ENCODE measurements around the gene NUP214. TPM values are rescaled to one million over a fixed set of nuclear protein-coding genes. Genes with fewer than 3 reads are reported as not detected.

The NUP214 gene
- total and polyA plus RNA-seq, 2 of the 8 experiments (the other 6 are each of a cell fraction or from before 2014, with no cell fraction given): 28.6 to 50.2 TPM

DNA sequence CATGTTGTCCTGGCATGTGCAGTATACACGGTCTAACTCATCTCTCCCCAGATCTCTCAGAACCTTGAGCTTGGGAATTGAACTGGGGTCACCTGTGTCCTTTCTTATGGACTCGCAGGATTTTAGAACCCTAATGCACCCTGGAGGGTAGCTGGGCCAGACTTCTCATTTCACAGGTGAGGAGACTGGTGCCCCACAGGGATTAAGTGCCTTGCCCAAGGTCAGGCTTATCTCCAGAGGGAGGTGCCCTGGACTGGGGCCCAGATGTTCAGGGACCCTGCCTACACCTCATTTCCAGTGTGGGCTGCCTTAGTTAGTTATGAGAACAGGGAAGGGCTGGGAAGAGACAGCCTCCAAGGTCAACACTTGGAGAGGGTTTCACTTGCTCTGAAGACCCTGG lies 4.0 kb upstream of the NUP214 start:
- Histone ChIP-seq H3K36me3 (ENCODE audit: control insufficient read depth in 2 of 4, insufficient read depth in 4 of 4, low read length in 3 of 4) (peaks cover 15 to 47% (median 37%) of the 10 kb centered on the region in 4 experiments; a peak in 7 of 8 replicates), H2BK12ac (ENCODE audit: low read depth, low read length) (no peak overlapping the region), H4K8ac (ENCODE audit: extremely low read depth, insufficient read depth, low read length) (no peak overlapping the region), H2BK20ac (ENCODE audit: low read length) (no peak overlapping the region), H3K9me3 (ENCODE audit: insufficient read depth in 2 of 2, low read depth in 1 of 2, low read length in 1 of 2) (no peaks in the 10 kb centered on the region), H2BK120ac (replicated peaks; ENCODE audit: low read depth, low read length) (no peak overlapping the region), H3K4ac (replicated peaks; ENCODE audit: insufficient read length, low read depth, low read length) (no peak overlapping the region), H3K79me1 (ENCODE audit: low read depth, low read length) (peaks cover 6% of the 10 kb centered on the region), H4K20me1 (replicated peaks in 1 of 2; ENCODE audit: control insufficient read depth in 1 of 2, insufficient read depth in 2 of 2, low read length in 2 of 2) (no peaks in the 10 kb centered on the region), H3K18ac (ENCODE audit: extremely low read depth, low read length) (no peak overlapping the region), H3K4me1 (replicated peaks in 1 of 4; ENCODE audit: control insufficient read depth in 3 of 4, insufficient read depth in 4 of 4, low read length in 3 of 4) (0 out of 7 replicates have a peak, but pooled peaks cover 0 to 3% (median 0%) of the 10 kb centered on the region in 4 experiments), H3K23me2 (ENCODE audit: low read depth, low read length) (peaks cover 7% of the 10 kb centered on the region; the same call in 1 of the 2 replicates), H3K14ac (ENCODE audit: insufficient read length) (no peak overlapping the region), H2AFZ (ENCODE audit: low read length) (no peak overlapping the region), H4K5ac (ENCODE audit: insufficient read length, low read depth, low read length) (no peak overlapping the region), H3K56ac (replicated peaks; ENCODE audit: insufficient read length, low read depth, low read length) (no peak overlapping the region), H3K27me3 (replicated peaks in 1 of 4; ENCODE audit: control insufficient read depth in 3 of 4, extremely low read depth in 1 of 4, insufficient read depth in 3 of 4, low read length in 3 of 4) (no peaks in the 10 kb centered on the region), H3K79me2 (ENCODE audit: control insufficient read depth in 1 of 2, insufficient read depth in 2 of 2, low read length in 2 of 2) (peaks cover 0 to 9% of the 10 kb centered on the region in 2 experiments; a peak in 2 of 4 replicates), H3K4me2 (ENCODE audit: insufficient read depth in 1 of 2, low read depth in 2 of 2, low read length in 2 of 2) (no peak overlapping the region), H4K91ac (replicated peaks; ENCODE audit: insufficient read length, low read length) (no peak overlapping the region), H3K27ac (ENCODE audit: low read depth, low read length) (no peak overlapping the region), H3K9ac (replicated peaks in 1 of 4; ENCODE audit: extremely low read depth in 1 of 4, low read depth in 3 of 4, low read length in 3 of 4) (no peak overlapping the region), H2BK5ac (ENCODE audit: low read depth, low read length) (no peak overlapping the region), H3K4me3 (ENCODE audit: extremely low read depth in 1 of 4, insufficient read depth in 2 of 4, low read depth in 3 of 4, low read length in 4 of 4) (no peak overlapping the region), H2BK15ac (ENCODE audit: low read length) (no peak overlapping the region), H3K23ac (ENCODE audit: insufficient read length) (no peak overlapping the region), H2AK5ac (ENCODE audit: low read depth, low read length) (no peak overlapping the region)
- WGBS, 2 experiments (ENCODE audit: extremely low coverage in 1 of 2, insufficient coverage in 1 of 2, insufficient read length in 1 of 2, insufficient replicate concordance in 2 of 2, low coverage in 1 of 2, low lambda C conversion rate in 2 of 2, missing lambda C conversion rate in 1 of 2): 93% methylated on average over 2 of the region's 2 CpGs; no CpG with 5 or more reads in 1 of the 2 experiments
- no peak for FAIRE-seq
- DNase-seq (ENCODE audit: low read depth in 1 of 2, low spot score in 2 of 2): no peak
- CTCF ChIA-PET (ENCODE audit: partially characterized antibody): no interaction called here
- POLR2A ChIA-PET (ENCODE audit: partially characterized antibody): interaction anchor here (1.0 to 32.4 kb wide), 2 partner anchors 18 to 106 kb away, joined by 3 to 751 read pairs; partner anchors contain the start of gene AIF1L
- no peak for TF ChIP-seq CTBP2 (IDR thresholded peaks at IDR 0.05; ENCODE audit: borderline replicate concordance, insufficient read depth, insufficient read length, low read length)
- TF ChIP-seq EZH2 (IDR thresholded peaks at IDR 0.05; ENCODE audit: low read depth, low read length, severe bottlenecking): no peak
- no peak for TF ChIP-seq CBX5 (IDR thresholded peaks at IDR 0.05; ENCODE audit: low read depth, low read length)
- TF ChIP-seq SUZ12 (IDR thresholded peaks at IDR 0.05; ENCODE audit: low read length): no peak
- TF ChIP-seq, protein P1, sequence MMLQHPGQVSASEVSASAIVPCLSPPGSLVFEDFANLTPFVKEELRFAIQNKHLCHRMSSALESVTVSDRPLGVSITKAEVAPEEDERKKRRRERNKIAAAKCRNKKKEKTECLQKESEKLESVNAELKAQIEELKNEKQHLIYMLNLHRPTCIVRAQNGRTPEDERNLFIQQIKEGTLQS (IDR thresholded peaks at IDR 0.05; ENCODE audit: insufficient read depth, low read depth, low read length): no peak
- TF ChIP-seq EGR1 (IDR thresholded peaks at IDR 0.05; ENCODE audit: borderline replicate concordance, low read depth, low read length): no peak
- no peak for TF ChIP-seq CHD2 (IDR thresholded peaks at IDR 0.05; ENCODE audit: low read length)
- TF ChIP-seq RBBP5 (IDR thresholded peaks at IDR 0.05; ENCODE audit: borderline replicate concordance, low read depth, low read length): no peak
- no peak for TF ChIP-seq KDM4A (IDR thresholded peaks at IDR 0.05; ENCODE audit: low read depth, low read length, severe bottlenecking)
- no peak for TF ChIP-seq JUND (IDR thresholded peaks at IDR 0.05; ENCODE audit: low read length)
- TF ChIP-seq KDM5A (IDR thresholded peaks at IDR 0.05; ENCODE audit: low read length): no peak
- TF ChIP-seq CREB1 (IDR thresholded peaks at IDR 0.05): no peak
- no peak for TF ChIP-seq GABPA (IDR thresholded peaks at IDR 0.05; ENCODE audit: borderline replicate concordance, insufficient read depth, low read length)
- no peak for TF ChIP-seq JUN (IDR thresholded peaks at IDR 0.05; ENCODE audit: low read depth, low read length)

All from H1 (cell line).